HG03108 (cell line): ENCODE measurements around the gene FAM227A.

Experiments
- ATAC-seq: cut with Tn5 transposase; IDR thresholded peaks from one replicate; pipeline ENCODE4 v1.9.1; 2021; ENCODE audit warnings: moderate library complexity; ENCODE audit not compliant: unreplicated experiment

Gene FAM227A

DNA sequence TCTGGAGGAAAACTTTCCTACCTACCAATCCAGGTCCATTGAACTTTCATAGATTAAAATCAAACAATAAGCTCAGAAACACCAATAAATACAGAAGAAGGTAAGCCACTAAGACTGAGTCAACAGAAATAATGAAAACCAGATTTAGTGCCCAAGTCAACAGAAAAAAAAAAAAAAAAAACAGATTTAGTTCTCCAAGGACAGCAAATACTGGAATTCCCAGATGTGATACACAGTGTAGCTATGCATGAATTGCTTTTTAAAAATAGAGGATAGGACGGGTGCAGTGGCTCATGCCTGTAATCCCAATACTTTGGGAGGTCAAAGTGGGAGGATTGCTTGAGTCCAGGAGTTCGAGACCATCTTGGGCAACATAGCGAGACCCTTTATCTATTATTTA lies 101.9 kb downstream of the FAM227A start:
- ATAC-seq = no peak

GRCh38 chr22:38549101-38549894 lies 106.9 kb downstream of the FAM227A start:
- no peak for ATAC-seq

- ATAC-seq = no peak
Observed at GRCh38 chr22:38540701-38541100, 115.5 kb downstream of the FAM227A start.

DNA sequence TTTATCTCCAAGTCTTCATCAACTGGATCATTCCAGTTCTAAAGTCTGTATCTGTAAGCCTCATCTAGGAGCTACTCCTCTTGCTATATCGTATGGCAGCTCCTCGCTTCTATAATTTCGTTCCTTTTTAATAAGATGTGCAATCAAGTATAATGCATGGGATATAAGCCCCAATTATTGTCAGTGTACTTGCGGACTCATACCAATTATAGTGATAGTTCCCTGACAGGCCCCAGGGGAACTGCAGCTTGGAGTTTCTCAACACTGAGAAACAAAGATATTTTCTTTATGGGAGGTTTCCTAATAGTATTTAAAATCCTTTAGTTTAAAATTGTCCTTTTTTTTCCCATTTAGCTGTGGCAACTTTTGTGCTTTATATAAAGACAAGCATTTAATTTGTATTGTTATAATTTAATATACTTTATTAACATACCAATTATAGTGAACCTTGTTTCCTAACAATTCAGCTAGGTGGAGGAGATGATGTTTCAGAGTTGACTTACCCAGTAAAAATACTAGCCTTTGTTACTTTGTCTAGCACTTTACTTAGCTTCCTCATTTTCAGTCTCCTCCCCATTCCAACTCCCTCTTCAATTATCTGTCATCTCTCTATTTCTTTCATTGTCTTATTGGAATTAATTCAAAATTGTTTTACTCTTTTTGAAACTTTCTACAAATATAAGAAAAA lies 124.8 kb downstream of the FAM227A start:
- no peak for ATAC-seq
